Neuronal stem cell (in vitro differentiated cells): ENCODE data around the gene ZBTB2.

ENCODE experiments used
- DNase-seq: peaks from one replicate; pipeline ENCODE4 v3.0.0-alpha.2; 2013; ENCODE audit warnings: low spot score
- H2AFZ ChIP-seq: one replicate; pipeline ENCODE4 v1.6.1; 2013; ENCODE audit warnings: mild to moderate bottlenecking, low read length, inconsistent platforms
- H2AK5ac ChIP-seq: 2 replicates; pipeline ENCODE4 v1.6.1; 2013; ENCODE audit warnings: low read depth, mild to moderate bottlenecking, inconsistent platforms, low read length, moderate library complexity, mixed read lengths
- H2BK120ac ChIP-seq: 2 replicates; pipeline ENCODE4 v1.6.1; 2013; ENCODE audit warnings: low read depth, mild to moderate bottlenecking, inconsistent platforms, low read length, moderate library complexity, mixed read lengths
- H2BK12ac ChIP-seq: one replicate; pipeline ENCODE4 v1.6.1; 2013; ENCODE audit warnings: low read length, inconsistent platforms
- H2BK15ac ChIP-seq: 2 replicates; pipeline ENCODE4 v1.6.1; 2013; ENCODE audit warnings: mild to moderate bottlenecking, low read length, inconsistent platforms, mixed read lengths
- H2BK5ac ChIP-seq: one replicate; pipeline ENCODE4 v1.6.1; 2013; ENCODE audit warnings: inconsistent platforms, mild to moderate bottlenecking, low read length, moderate library complexity
- H3K14ac ChIP-seq: one replicate; pipeline ENCODE4 v1.6.1; 2013; ENCODE audit warnings: low read length, inconsistent platforms
- H3K18ac ChIP-seq: 2 replicates; pipeline ENCODE4 v1.6.1; 2013; ENCODE audit warnings: low read length, inconsistent platforms
- H3K23ac ChIP-seq: 2 replicates; pipeline ENCODE4 v1.6.1; 2013; ENCODE audit warnings: low read depth, mild to moderate bottlenecking, mixed read lengths, low read length, inconsistent platforms; ENCODE audit not compliant: poor library complexity
- H3K27ac ChIP-seq: replicated peaks from 3 replicates; pipeline ENCODE4 v1.5.1; 2013; ENCODE audit warnings: low read length, inconsistent platforms
- H3K27me3 ChIP-seq, 3 experiments: 2 replicates each; pipeline ENCODE4 v1.6.1; 2013; ENCODE audit warnings: low read length in 3 of 3, mild to moderate bottlenecking in 2 of 3, inconsistent platforms in 1 of 3, low read depth in 1 of 3, mixed read lengths in 1 of 3, moderate library complexity in 1 of 3; ENCODE audit not compliant: control insufficient read depth in 3 of 3, insufficient read depth in 3 of 3
- H3K36me3 ChIP-seq, 2 donors: replicated peaks in 1 of 2; 2 replicates each; pipeline ENCODE4 v1.6.1; 2013; ENCODE audit warnings: low read length in 2 of 2; ENCODE audit not compliant: control insufficient read depth in 2 of 2, insufficient read depth in 2 of 2
- H3K4ac ChIP-seq: 2 replicates; pipeline ENCODE4 v1.6.1; 2013; ENCODE audit warnings: inconsistent platforms, mild to moderate bottlenecking, low read length, moderate library complexity
- H3K4me1 ChIP-seq, 2 donors: 1 replicate in 1 of 2; 2 replicates in 1 of 2; pipeline ENCODE4 v1.6.1; 2013; ENCODE audit warnings: low read length in 2 of 2, low read depth in 1 of 2; ENCODE audit not compliant: control insufficient read depth in 2 of 2, insufficient read depth in 1 of 2
- H3K4me2 ChIP-seq: one replicate; pipeline ENCODE4 v1.6.1; 2013; ENCODE audit warnings: mild to moderate bottlenecking, low read length, inconsistent platforms; ENCODE audit not compliant: insufficient read depth, poor library complexity, severe bottlenecking
- H3K4me3 ChIP-seq, 2 donors: 2 replicates each; pipeline ENCODE4 v1.5.1; 2013; ENCODE audit warnings: low read length in 2 of 2, mild to moderate bottlenecking in 2 of 2, inconsistent platforms in 1 of 2, moderate library complexity in 1 of 2
- H3K79me1 ChIP-seq: one replicate; pipeline ENCODE4 v1.6.1; 2013; ENCODE audit warnings: low read depth, mild to moderate bottlenecking, inconsistent platforms, low read length, moderate library complexity
- H3K9ac ChIP-seq: one replicate; pipeline ENCODE4 v1.6.1; 2013; ENCODE audit warnings: mild to moderate bottlenecking, low read depth, low read length, inconsistent platforms; ENCODE audit not compliant: poor library complexity
- H3K9me3 ChIP-seq, 2 donors: replicated peaks in 1 of 2; 2 replicates each; pipeline versions ENCODE3 to v1.6.1; 2013; ENCODE audit warnings: low read length in 2 of 2, mild to moderate bottlenecking in 2 of 2, inconsistent platforms in 1 of 2, low read depth in 1 of 2, mixed read lengths in 1 of 2, moderate library complexity in 1 of 2; ENCODE audit not compliant: control insufficient read depth in 2 of 2, insufficient read depth in 1 of 2
- H4K8ac ChIP-seq: one replicate; pipeline ENCODE4 v1.6.1; 2013; ENCODE audit warnings: low read depth, mild to moderate bottlenecking, inconsistent platforms, low read length, moderate library complexity
- H4K91ac ChIP-seq: one replicate; pipeline ENCODE4 v1.6.1; 2013; ENCODE audit warnings: low read length, low read depth, mild to moderate bottlenecking, inconsistent platforms; ENCODE audit not compliant: poor library complexity
- WGBS, 2 donors: extraction: QIAGEN DNeasy Blood & Tissue Kit; methylation state at CpG; one replicate each; pipeline ENCODE4 v1.1.7; 2013; ENCODE audit warnings: missing lambda C conversion rate in 2 of 2, mixed read lengths in 1 of 2; ENCODE audit not compliant: insufficient read length in 2 of 2, insufficient replicate concordance in 1 of 2; ENCODE audit errors: extremely low coverage in 2 of 2; 5-methylcytosine and 5-hydroxymethylcytosine counted together

Gene ZBTB2

GRCh38 chr6:151425561-151425960, 34.2 kb upstream of the ZBTB2 start:
- no peak overlapping the region for H2BK120ac ChIP-seq
- WGBS, 2 donors = no CpG with 5 or more reads among the region's 4 CpGs
- no peaks in the 10 kb centered on the region for H3K27me3 ChIP-seq
- peaks cover 24 to 89% of the 10 kb centered on the region in 2 donors for H3K36me3 ChIP-seq
- H4K91ac ChIP-seq = no peak overlapping the region
- no peaks in the 10 kb centered on the region for H3K4me1 ChIP-seq
- H2BK5ac ChIP-seq = no peak overlapping the region
- H3K4me2 ChIP-seq = no peak overlapping the region
- H3K18ac ChIP-seq = no peak overlapping the region
- H3K4me3 ChIP-seq = no peak overlapping the region
- no peak overlapping the region for H2AFZ ChIP-seq
- no peak overlapping the region for H2BK15ac ChIP-seq
- DNase-seq = no peak
- H3K4ac ChIP-seq = no peak overlapping the region
- H3K27ac ChIP-seq = no peak overlapping the region
- no peaks in the 10 kb centered on the region for H3K79me1 ChIP-seq
- no peak overlapping the region for H2AK5ac ChIP-seq
- H3K9me3 ChIP-seq = no peaks in the 10 kb centered on the region
- H3K23ac ChIP-seq = no peak overlapping the region
- H4K8ac ChIP-seq = no peak overlapping the region
- no peak overlapping the region for H2BK12ac ChIP-seq
- no peak overlapping the region for H3K14ac ChIP-seq
- no peak overlapping the region for H3K9ac ChIP-seq

GRCh38 chr6:151422981-151423380, 31.6 kb upstream of the ZBTB2 start:
- no peak for DNase-seq
- Histone ChIP-seq H3K18ac (no peak overlapping the region), H3K4me3 (no peak overlapping the region), H3K27me3 (no peaks in the 10 kb centered on the region), H3K4me2 (no peak overlapping the region), H3K14ac (no peak overlapping the region), H2BK120ac (no peak overlapping the region), H4K8ac (no peak overlapping the region), H3K4ac (no peak overlapping the region), H3K23ac (no peak overlapping the region), H3K79me1 (no peaks in the 10 kb centered on the region), H3K9me3 (no peaks in the 10 kb centered on the region), H2BK5ac (no peak overlapping the region), H3K9ac (no peak overlapping the region), H2BK12ac (no peak overlapping the region), H3K27ac (no peak overlapping the region), H4K91ac (no peak overlapping the region), H3K4me1 (no peaks in the 10 kb centered on the region), H2BK15ac (no peak overlapping the region), H2AK5ac (no peak overlapping the region), H3K36me3 (peaks cover 21 to 87% of the 10 kb centered on the region in 2 donors), H2AFZ (no peak overlapping the region)
- no CpG with 5 or more reads among the region's 4 CpGs for WGBS, 2 donors

DNA sequence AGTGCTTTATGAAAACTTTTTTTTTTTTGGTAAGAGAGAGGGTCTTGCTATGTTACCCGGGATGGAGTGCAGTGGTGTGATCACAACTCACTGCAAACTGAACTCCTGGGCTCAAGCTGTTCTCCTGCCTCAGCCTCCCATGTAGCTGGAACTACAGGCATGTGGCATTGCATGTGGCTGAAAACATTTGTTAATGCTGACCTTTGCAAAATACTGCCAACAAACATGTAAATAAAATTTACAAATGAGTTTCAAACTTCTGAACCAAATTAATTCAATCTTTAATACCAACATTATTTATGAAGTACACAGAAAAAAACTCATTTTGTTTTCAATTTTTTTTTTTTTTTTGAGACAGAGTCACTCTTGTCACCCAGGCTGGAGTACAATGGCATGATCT, 26.1 kb upstream of the ZBTB2 start:
- no peak overlapping the region for H4K91ac ChIP-seq
- no peak overlapping the region for H2BK15ac ChIP-seq
- no peak overlapping the region for H4K8ac ChIP-seq
- H3K18ac ChIP-seq = no peak overlapping the region
- H2BK120ac ChIP-seq = no peak overlapping the region
- no peak overlapping the region for H2BK12ac ChIP-seq
- no peak overlapping the region for H3K23ac ChIP-seq
- no peaks in the 10 kb centered on the region for H3K79me1 ChIP-seq
- H3K9me3 ChIP-seq = peaks cover 4 to 10% of the 10 kb centered on the region in 2 donors
- DNase-seq = no peak
- H3K4ac ChIP-seq = no peak overlapping the region
- no peaks in the 10 kb centered on the region for H3K27me3 ChIP-seq
- H3K4me3 ChIP-seq = no peak overlapping the region
- no peak overlapping the region for H3K9ac ChIP-seq
- H2AFZ ChIP-seq = no peak overlapping the region
- WGBS, 2 donors = no CpG with 5 or more reads among the region's 1 CpG
- H3K4me1 ChIP-seq = no peaks in the 10 kb centered on the region
- no peak overlapping the region for H3K27ac ChIP-seq
- H2AK5ac ChIP-seq = no peak overlapping the region
- peaks cover 19 to 97% of the 10 kb centered on the region in 2 donors for H3K36me3 ChIP-seq
- H2BK5ac ChIP-seq = no peak overlapping the region
- no peak overlapping the region for H3K4me2 ChIP-seq
- H3K14ac ChIP-seq = no peak overlapping the region

DNA sequence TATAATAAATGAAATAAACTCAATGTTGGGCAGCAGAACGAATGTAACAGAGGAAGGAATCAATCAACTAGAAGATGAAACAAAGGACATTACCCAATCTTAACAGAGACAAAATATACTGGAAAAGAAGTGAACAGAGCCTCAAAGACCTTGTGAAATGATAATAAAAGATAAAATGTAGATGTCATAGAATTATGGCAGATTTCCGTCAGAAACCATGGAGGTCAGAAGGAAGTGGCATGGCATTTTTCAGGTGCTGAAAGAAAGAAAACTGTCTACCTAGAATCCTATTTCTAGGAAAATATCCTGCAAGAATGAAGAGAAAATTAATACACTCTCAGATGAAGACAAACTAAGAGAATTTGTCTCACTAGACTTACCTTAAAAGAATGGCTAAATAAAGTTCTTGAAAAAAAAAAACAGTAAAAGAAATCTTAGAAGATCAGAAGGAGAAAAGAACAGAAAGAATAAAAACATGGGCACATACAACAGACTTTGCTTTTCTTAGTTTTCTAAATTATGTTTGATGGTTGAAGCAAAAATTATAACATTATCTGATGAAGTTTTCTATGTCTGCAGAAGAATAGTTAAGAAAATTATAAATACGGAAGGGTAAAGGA, 23.4 kb upstream of the ZBTB2 start:
- Histone ChIP-seq H3K27ac (no peak overlapping the region), H3K9me3 (peaks cover 4 to 12% of the 10 kb centered on the region in 2 donors), H3K4me2 (no peak overlapping the region), H4K8ac (no peak overlapping the region), H3K36me3 (peaks cover 23 to 95% of the 10 kb centered on the region in 2 donors), H2BK12ac (no peak overlapping the region), H4K91ac (no peak overlapping the region), H3K4ac (no peak overlapping the region), H2BK120ac (no peak overlapping the region), H3K18ac (no peak overlapping the region), H3K14ac (no peak overlapping the region), H3K4me1 (no peaks in the 10 kb centered on the region), H3K9ac (no peak overlapping the region), H3K23ac (no peak overlapping the region), H3K27me3 (no peaks in the 10 kb centered on the region), H2BK15ac (no peak overlapping the region), H2AK5ac (no peak overlapping the region), H2BK5ac (no peak overlapping the region), H2AFZ (no peak overlapping the region), H3K79me1 (no peaks in the 10 kb centered on the region), H3K4me3 (no peak overlapping the region)
- DNase-seq = no peak
- no CpG with 5 or more reads among the region's 3 CpGs for WGBS, 2 donors
